IPS-20b (cell line): ENCODE data around the gene FYN.

ENCODE experiments used
- H3K27ac ChIP-seq: one replicate; pipeline ENCODE4 v1.5.1; 2013; ENCODE audit warnings: low read length
- H3K27me3 ChIP-seq: 2 replicates; pipeline ENCODE4 v1.6.1; 2013; ENCODE audit warnings: mild to moderate bottlenecking, low read length, inconsistent platforms; ENCODE audit not compliant: insufficient read depth
- H3K36me3 ChIP-seq: 2 replicates; pipeline ENCODE4 v1.6.1; 2013; ENCODE audit warnings: low read depth, mild to moderate bottlenecking, inconsistent platforms, low read length, moderate library complexity; ENCODE audit not compliant: insufficient read depth
- H3K4me1 ChIP-seq: 2 replicates; pipeline ENCODE4 v1.6.1; 2013; ENCODE audit warnings: mild to moderate bottlenecking, control low read depth, inconsistent platforms, low read length, moderate library complexity; ENCODE audit not compliant: insufficient read depth
- H3K4me3 ChIP-seq: 2 replicates; pipeline ENCODE4 v1.5.1; 2013; ENCODE audit warnings: mild to moderate bottlenecking, low read length, inconsistent platforms
- H3K9ac ChIP-seq: 2 replicates; pipeline ENCODE4 v1.6.1; 2013; ENCODE audit warnings: low read depth, mild to moderate bottlenecking, inconsistent platforms, low read length, moderate library complexity
- H3K9me3 ChIP-seq: 2 replicates; pipeline ENCODE4 v1.6.1; 2013; ENCODE audit warnings: mild to moderate bottlenecking, low read depth, low read length, inconsistent platforms; ENCODE audit not compliant: insufficient read depth

The FYN gene

GRCh38 chr6:111711984-111712752 lies 161.1 kb downstream of the FYN start:
- no peak overlapping the region for H3K4me3 ChIP-seq
- H3K27me3 ChIP-seq, result no peaks in the 10 kb centered on the region
- peaks cover 8% of the 10 kb centered on the region; the same call in 1 of the 2 replicates for H3K4me1 ChIP-seq
- peaks cover 18% of the 10 kb centered on the region for H3K36me3 ChIP-seq
- H3K27ac ChIP-seq, result no peak overlapping the region
- no peaks in the 10 kb centered on the region for H3K9me3 ChIP-seq
- H3K9ac ChIP-seq, result no peak overlapping the region

GRCh38 chr6:111711476-111711875 lies 161.8 kb downstream of the FYN start:
- peaks cover 8% of the 10 kb centered on the region; the same call in 1 of the 2 replicates for H3K4me1 ChIP-seq
- H3K9me3 ChIP-seq, result no peaks in the 10 kb centered on the region
- peaks cover 18% of the 10 kb centered on the region for H3K36me3 ChIP-seq
- no peak overlapping the region for H3K27ac ChIP-seq
- no peak overlapping the region for H3K9ac ChIP-seq
- no peak overlapping the region for H3K4me3 ChIP-seq
- H3K27me3 ChIP-seq, result no peaks in the 10 kb centered on the region

- Histone ChIP-seq H3K27ac (no peak overlapping the region), H3K9me3 (no peaks in the 10 kb centered on the region), H3K4me3 (no peak overlapping the region), H3K27me3 (no peaks in the 10 kb centered on the region), H3K4me1 (peaks cover 8% of the 10 kb centered on the region; the same call in 1 of the 2 replicates), H3K9ac (no peak overlapping the region), H3K36me3 (peaks cover 18% of the 10 kb centered on the region)
Observed at GRCh38 chr6:111710911-111711310, 162.3 kb downstream of the FYN start.

- no peak overlapping the region for H3K27ac ChIP-seq
- peaks cover 8% of the 10 kb centered on the region; the same call in 1 of the 2 replicates for H3K4me1 ChIP-seq
- no peak overlapping the region for H3K4me3 ChIP-seq
- no peak overlapping the region for H3K9ac ChIP-seq
- H3K36me3 ChIP-seq, result peaks cover 18% of the 10 kb centered on the region
- H3K27me3 ChIP-seq, result no peaks in the 10 kb centered on the region
- H3K9me3 ChIP-seq, result no peaks in the 10 kb centered on the region
Observed at GRCh38 chr6:111710439-111710838, 162.8 kb downstream of the FYN start.

GRCh38 chr6:111709615-111710398 lies 163.4 kb downstream of the FYN start:
- Histone ChIP-seq H3K27me3 (no peaks in the 10 kb centered on the region), H3K9ac (no peak overlapping the region), H3K9me3 (no peaks in the 10 kb centered on the region), H3K36me3 (peaks cover 18% of the 10 kb centered on the region), H3K4me3 (no peak overlapping the region), H3K27ac (no peak overlapping the region), H3K4me1 (peaks cover 8% of the 10 kb centered on the region; the same call in 1 of the 2 replicates)

GRCh38 chr6:111709201-111709600 lies 164.1 kb downstream of the FYN start:
- Histone ChIP-seq H3K9me3 (no peaks in the 10 kb centered on the region), H3K27me3 (no peaks in the 10 kb centered on the region), H3K36me3 (peaks cover 16% of the 10 kb centered on the region), H3K27ac (no peak overlapping the region), H3K4me1 (peaks cover 8% of the 10 kb centered on the region; the same call in 1 of the 2 replicates), H3K4me3 (no peak overlapping the region), H3K9ac (no peak overlapping the region)

GRCh38 chr6:111707773-111708172 lies 165.5 kb downstream of the FYN start:
- Histone ChIP-seq H3K4me3 (no peak overlapping the region), H3K4me1 (peaks cover 8% of the 10 kb centered on the region; the same call in 1 of the 2 replicates), H3K9me3 (no peaks in the 10 kb centered on the region), H3K27me3 (no peaks in the 10 kb centered on the region), H3K27ac (no peak overlapping the region), H3K36me3 (peaks cover 16% of the 10 kb centered on the region), H3K9ac (no peak overlapping the region)

GRCh38 chr6:111706841-111707391 lies 166.3 kb downstream of the FYN start:
- no peaks in the 10 kb centered on the region for H3K27me3 ChIP-seq
- no peak overlapping the region for H3K9ac ChIP-seq
- peaks cover 23% of the 10 kb centered on the region for H3K36me3 ChIP-seq
- no peak overlapping the region for H3K4me3 ChIP-seq
- H3K27ac ChIP-seq, result no peak overlapping the region
- H3K9me3 ChIP-seq, result no peaks in the 10 kb centered on the region
- H3K4me1 ChIP-seq, result peaks cover 6% of the 10 kb centered on the region; the same call in 1 of the 2 replicates

GRCh38 chr6:111703723-111704122 lies 169.5 kb downstream of the FYN start:
- Histone ChIP-seq H3K4me1 (no peaks in the 10 kb centered on the region), H3K4me3 (no peak overlapping the region), H3K27me3 (no peaks in the 10 kb centered on the region), H3K27ac (no peak overlapping the region), H3K36me3 (peaks cover 50% of the 10 kb centered on the region), H3K9me3 (no peaks in the 10 kb centered on the region), H3K9ac (no peak overlapping the region)

GRCh38 chr6:111702268-111702667 lies 171.0 kb downstream of the FYN start:
- Histone ChIP-seq H3K27me3 (no peaks in the 10 kb centered on the region), H3K4me1 (no peaks in the 10 kb centered on the region), H3K36me3 (peaks cover 50% of the 10 kb centered on the region), H3K9ac (no peak overlapping the region), H3K9me3 (no peaks in the 10 kb centered on the region), H3K27ac (no peak overlapping the region), H3K4me3 (no peak overlapping the region)

GRCh38 chr6:111701146-111701545 lies 172.1 kb downstream of the FYN start:
- H3K4me1 ChIP-seq, result no peaks in the 10 kb centered on the region
- H3K27ac ChIP-seq, result no peak overlapping the region
- H3K27me3 ChIP-seq, result no peaks in the 10 kb centered on the region
- H3K36me3 ChIP-seq, result peaks cover 56% of the 10 kb centered on the region
- no peaks in the 10 kb centered on the region for H3K9me3 ChIP-seq
- H3K4me3 ChIP-seq, result no peak overlapping the region
- H3K9ac ChIP-seq, result no peak overlapping the region
